Astrocyte of the spinal cord (primary cell): ENCODE measurements around the gene OSBP.

Experiments
- DNase-seq: peaks from one replicate; pipeline ENCODE4 v3.0.0; 2011; ENCODE audit warnings: low read depth, low spot score
- H3K4me3 ChIP-seq: 2 replicates; pipeline ENCODE4 v1.5.1; 2011; ENCODE audit warnings: low read depth, mild to moderate bottlenecking, low read length, moderate library complexity
- in situ Hi-C: cut with HindIII; loops from 2 replicates; pipeline ENCODE4 v1.10.0; 2017; ENCODE audit warnings: low sequenced_read_pairs
- TF ChIP-seq, protein P1 (sequence below): IDR thresholded peaks from 2 replicates; pipeline ENCODE4 v1.5.1; 2012; ENCODE audit warnings: low read depth, mild to moderate bottlenecking, low read length, inconsistent platforms

OSBP gene

DNA sequence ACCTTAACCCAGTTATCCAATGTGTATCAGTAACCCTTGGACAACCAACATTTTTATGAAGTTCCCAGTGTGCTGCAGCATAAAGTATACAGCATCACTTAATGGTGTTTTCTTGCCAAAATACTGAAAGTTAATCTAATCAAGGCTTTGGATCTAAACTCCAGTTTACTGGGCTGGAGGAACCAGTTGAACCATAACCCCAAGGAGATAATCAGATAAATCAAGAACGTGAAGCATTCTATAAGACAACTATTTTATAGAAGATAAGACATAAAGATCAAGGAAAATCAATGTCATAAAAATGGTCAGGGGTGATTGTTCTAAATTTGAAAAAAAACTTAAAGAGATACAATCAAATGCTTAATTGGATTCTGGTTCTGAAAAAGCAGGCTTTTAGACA is 2.3 kb upstream of the OSBP start:
- TF ChIP-seq, protein P1, sequence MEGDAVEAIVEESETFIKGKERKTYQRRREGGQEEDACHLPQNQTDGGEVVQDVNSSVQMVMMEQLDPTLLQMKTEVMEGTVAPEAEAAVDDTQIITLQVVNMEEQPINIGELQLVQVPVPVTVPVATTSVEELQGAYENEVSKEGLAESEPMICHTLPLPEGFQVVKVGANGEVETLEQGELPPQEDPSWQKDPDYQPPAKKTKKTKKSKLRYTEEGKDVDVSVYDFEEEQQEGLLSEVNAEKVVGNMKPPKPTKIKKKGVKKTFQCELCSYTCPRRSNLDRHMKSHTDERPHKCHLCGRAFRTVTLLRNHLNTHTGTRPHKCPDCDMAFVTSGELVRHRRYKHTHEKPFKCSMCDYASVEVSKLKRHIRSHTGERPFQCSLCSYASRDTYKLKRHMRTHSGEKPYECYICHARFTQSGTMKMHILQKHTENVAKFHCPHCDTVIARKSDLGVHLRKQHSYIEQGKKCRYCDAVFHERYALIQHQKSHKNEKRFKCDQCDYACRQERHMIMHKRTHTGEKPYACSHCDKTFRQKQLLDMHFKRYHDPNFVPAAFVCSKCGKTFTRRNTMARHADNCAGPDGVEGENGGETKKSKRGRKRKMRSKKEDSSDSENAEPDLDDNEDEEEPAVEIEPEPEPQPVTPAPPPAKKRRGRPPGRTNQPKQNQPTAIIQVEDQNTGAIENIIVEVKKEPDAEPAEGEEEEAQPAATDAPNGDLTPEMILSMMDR = no peak
- no peak overlapping the region for H3K4me3 ChIP-seq
- DNase-seq = no peak
- in situ Hi-C loops = no loop called here

DNA sequence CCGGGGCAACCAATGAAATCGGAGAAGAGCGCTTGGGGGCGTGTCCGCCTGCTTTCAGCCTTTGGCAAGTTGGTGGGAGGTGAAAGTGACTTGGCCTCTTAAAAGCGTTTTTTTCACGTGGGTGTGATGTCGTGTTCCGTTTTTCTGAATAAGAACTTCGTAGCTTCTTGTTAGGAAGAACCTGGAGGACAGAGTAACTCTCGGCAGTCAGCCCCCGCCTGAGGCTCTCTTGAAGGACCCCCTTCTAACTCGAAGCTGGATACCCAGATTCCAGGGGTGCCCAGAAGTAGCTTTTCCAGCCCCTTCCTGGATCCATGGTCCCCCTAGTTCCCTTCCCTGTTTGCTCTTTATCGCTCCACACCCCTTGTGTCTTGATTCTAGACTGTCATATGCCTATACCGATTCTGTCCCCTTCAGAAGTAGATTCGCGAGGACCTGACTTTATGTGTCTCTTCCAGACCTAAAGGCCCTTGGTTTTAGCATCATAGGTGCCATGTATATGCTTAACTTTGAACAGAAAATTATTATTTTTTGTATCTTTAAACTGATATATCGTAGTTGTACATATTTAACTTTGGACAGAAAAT is 915 bp upstream of the OSBP start:
- H3K4me3 ChIP-seq = peak overlapping the region; percentile 50
- in situ Hi-C loops = no loop called here
- no peak for DNase-seq
- TF ChIP-seq, protein P1 = no peak

DNA sequence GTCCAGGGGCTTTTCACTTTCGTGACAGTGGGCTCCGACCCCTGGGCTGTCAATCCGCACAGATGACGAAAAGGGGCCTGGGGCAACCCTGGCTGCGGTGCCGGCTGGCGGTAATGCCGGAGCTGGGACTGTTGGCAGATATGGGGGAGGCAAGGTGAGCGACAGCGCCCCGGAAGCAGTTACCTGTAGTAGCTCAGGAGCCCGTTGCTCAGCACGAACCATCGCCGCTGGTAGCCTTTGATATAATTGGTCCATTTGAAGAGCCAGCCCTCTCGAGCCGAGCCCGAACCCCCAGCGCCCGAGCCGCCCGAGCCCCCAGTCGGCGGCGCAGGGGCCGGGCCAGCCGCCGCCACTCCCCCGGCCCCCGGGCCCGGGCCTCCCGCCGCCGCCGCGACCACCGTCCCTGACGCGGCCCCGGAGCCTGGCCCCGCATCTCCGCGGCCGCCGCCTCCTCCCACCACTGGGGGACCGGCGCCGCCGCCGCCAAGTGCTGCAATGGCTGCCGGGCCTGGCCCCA is 396 bp downstream of the OSBP start:
- peak overlapping the region; percentile 78 for H3K4me3 ChIP-seq
- in situ Hi-C loops = no loop called here
- DNase-seq = no peak
- TF ChIP-seq, protein P1 = no peak

DNA sequence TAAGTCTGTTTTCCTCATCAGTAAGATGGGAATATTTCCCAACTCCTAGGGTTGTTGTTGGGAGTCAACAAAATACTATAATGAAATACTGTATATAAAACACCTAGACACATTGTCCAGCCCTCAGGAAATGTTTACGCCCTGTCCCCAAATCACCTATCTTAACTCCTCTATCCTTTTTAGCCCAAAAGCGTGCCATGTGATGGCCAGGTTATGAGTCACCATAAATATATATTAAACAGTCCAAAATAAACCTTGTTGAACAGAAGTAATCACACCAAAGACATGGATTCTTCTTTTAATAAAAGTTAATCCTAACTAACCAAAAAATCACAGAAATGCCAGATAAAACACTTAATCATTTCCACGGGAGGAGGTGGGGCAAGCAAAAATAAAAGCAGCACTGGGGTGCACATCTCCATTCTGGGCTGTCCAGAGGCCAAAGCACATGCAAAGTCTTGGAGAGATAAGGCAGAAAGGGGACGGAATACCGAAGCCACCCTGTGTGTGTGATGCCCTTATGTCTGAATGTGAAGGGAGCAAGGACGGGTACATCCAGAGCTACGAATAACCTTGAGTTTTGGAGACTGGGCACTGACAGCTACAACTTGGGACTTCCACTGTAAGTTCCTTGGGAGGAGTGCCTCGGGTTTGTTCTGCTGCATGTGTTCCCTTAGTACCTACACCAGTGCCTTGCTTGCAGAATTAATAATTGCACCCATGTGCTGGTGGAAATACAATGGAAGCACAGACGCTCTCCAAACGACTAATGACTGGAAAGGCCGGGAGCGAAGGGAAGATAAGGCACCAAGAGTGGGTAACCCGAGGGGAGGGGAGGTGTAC is 1.1 kb downstream of the OSBP start:
- TF ChIP-seq, protein P1 = no peak
- DNase-seq = no peak
- in situ Hi-C loops = no loop called here
- peak overlapping the region; percentile 78 for H3K4me3 ChIP-seq

DNA sequence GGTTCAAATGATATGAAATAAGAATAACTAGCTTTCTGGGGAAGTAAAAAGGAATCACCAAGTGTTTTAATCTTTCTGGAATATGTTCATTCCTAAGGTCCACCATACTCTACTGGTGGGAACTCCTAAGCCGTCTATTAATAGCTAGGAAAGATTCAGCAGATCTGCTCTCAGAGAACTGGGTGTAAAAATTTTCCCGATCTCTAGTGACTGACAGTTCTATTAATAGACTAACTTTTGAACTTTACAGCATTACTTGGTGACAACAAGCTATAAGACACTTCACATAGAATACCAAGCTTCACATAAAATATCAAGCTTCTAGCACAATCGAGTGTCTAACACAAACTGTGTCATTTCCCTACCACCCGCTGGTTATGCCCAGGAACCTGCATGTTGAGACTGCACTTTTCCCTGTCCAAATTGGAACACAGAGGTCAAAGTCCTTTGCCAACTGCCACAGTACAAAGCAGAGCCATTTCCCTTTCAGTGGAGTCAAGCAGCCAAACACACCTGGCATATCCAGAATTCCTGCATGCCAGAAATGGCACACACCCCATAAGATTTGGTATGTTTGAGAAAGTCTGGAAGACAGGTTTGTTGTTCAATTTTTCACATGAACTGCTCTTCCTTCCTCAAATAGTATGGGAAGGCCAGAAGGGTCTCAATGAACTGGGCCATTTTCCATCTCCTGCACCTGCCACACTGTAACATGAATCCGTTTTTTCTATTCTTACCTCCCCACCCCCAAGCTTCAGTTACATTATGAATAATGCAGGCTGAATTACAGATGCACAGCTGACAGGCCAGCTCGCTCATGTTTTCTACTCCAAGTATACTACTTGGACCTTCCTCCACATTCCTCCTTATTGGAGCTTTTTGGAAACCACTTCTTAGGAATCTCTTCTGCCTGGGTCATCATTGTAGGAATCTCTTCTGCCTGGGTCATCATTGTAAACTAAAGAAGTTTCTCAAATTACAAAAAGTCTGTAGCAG is 3.7 kb downstream of the OSBP start:
- in situ Hi-C loops = no loop called here
- DNase-seq = no peak
- TF ChIP-seq, protein P1 = no peak
- H3K4me3 ChIP-seq = no peak overlapping the region

DNA sequence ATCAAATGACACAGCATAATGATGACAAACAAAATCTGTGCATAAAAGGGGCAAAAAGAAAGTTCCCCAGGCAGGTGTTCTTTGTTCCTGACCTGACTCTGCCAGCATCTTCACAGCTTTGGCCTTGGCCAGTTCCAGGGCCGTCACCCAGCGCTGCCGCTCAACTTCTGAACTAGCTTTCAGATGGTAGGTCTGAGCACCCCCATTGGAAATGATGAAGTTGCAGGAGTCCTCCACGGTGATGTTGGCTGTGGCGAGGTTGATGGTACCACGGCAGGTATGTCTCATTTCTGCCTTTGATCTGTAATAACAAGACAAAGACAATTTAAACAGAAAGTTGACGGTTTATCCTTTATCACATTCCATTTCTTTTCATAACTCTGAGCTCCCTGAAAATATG is 5.3 kb downstream of the OSBP start:
- TF ChIP-seq, protein P1 = no peak
- H3K4me3 ChIP-seq = no peak overlapping the region
- no peak for DNase-seq
- in situ Hi-C loops = no loop called here
